NCI-H2081 treated with DMSO at 0.1 percent for 48 hours (cell line): ENCODE measurements around the gene RNF220.

ENCODE experiments used
- DNase-seq: peaks from one replicate; lab custom pipeline; 2025; lab: John Stamatoyannopoulos, UW

RNF220 gene

DNA sequence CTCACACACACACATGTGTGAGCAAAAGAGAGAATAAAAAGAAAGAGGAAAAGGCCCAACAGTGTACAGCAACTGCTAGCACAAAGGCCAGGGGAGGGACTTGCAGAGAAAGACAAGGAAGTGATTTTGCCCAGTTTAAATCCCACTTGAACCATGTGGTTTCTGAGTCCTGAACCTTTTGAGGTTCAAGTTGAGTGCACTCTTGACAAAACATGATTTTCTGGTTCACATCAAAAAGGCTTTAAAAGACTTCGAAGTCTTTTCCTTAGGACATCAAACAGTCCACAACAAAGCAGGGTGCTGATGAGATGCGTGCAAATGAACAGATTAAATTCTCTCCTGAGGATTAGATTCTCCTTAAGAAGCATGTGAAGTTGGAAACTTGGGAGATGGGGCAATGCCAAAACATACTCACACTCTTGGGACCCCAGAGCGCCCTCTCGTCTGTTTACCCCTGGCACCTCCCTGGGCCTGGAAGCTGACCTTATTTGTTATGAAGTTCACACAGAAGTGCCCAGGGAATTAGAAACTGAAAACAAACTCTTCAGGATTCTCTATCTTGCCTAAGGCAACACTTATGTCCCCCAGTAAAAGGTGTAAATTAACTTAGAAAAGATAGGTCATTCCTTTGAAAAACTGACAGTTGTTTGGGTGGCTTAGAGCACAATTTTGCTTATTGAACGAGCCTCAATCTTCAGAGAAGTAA lies 31.5 kb downstream of the RNF220 start:
- DNase-seq: no peak

DNA sequence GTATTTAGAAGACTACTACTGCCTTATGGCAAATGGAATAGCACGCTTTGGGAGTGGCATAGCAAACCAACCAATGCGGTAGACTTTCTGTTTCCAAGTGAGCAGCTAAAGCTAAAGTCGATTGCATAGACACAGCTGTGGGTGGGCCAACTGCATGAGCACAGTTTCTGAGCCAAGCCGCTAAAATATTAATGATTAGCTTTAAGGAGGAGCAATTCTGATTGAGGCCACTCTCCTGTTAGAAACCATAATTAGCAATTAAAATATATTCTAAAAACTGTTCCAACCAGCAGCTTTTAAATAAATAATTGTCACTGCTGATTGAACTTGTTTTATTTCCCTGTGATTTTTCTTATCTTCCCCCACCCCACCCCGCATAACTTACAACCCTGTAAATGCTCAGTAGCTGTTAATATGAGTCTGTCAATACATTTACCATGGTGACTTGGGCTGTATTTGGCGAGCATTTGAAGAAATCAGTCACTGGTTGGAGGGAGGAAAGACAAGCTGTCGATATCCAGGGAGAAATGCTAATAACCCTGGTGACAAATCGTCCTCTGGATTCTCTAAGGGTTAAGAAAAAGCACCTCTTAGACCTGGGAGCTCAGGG lies 32.2 kb downstream of the RNF220 start:
- DNase-seq: no peak

DNA sequence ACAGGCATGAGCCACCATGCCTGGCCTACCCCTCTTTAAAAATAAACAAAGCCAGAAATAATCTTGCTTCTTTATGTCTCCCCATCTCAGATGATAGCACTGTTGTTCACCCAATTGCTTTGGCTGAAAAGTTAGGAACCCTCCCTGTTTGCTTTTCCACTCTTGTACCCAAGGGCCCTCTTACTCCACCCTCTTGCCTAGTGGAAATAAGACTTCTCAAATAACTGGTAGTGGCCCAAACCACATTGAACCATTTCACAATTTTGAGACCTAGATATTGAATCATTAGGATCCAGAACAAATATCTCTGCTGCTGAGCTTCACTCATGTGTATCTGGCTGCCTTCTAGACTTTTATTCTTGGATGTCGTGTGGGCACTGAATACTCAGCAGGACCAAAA lies 37.7 kb downstream of the RNF220 start:
- DNase-seq: no peak

DNA sequence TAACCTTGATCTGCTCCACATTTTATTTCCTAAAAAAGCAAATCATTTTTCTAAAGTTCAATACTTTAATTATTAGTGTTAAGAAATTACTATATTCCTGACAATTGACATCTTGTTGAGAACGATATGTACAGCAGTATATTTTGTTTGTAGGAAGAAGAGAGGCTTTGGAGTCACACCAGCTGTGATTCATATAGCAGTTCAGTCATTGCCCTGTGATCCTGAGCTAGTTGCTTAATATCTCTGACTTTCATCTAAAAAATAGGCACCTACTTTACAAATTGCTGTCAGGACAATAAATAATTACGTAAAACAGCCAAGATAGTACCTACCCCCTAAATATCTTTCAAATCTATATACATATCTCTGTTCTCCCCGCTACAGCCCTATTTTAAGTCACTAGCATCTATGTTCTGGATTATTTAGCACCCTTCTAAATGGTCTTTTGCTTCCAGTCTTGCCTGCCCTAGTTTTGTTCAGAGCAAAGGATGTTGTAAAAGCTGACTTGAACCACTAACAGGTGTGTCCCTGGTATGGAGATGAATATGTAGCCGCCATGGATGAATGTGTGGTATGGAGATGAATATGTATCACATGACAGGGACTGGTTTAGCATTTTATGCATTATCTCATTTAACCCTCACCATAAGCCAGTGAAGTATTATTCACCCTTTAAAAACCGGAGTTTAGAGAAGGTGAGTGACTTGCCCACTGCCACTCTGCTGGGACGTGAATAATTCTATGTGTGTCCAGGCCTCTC lies 42.2 kb downstream of the RNF220 start:
- no peak for DNase-seq

DNA sequence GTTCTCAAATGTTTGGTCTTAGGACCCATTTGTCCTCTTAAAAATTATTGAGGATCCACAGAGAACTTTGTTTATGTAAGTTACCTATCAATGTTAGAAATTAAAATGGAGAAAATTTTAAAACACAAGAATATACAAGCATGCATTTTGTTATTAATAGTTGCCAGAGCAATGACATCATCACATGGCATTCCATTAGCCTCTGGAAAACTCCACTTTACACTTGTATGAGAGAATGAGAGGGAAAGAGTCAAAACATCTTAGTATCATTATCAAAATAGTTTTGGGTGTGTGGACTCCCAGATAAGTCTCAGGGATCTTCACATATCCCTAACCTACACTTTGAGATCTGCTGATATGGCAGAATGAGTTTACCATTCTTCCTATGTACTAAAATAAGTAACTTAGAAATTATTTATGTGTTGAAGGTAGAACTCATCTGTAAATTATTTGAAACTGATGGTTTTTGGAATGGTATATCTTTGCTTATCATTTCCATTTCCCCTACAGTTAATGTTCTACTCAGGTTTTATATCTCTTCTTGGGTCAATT lies 48.8 kb downstream of the RNF220 start:
- no peak for DNase-seq

DNA sequence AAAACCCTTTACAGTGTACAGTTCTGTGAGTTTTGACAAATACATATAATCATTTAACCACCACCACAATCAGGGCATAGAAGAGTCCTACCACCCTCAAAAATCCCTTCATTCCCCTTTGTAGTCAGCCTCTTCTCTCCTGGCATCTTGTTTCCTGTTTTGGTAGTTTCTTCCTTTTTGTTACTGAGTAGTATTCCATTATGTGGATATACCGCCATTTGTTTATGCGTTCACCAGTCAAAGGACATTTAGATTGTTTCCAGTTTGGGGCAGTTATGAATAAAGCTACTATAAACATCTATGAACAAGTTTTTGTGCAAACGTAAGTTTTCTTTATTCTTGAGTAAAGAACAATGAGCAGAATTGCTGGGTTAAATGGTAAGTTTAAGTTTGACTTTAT lies 49.6 kb downstream of the RNF220 start:
- no peak for DNase-seq

DNA sequence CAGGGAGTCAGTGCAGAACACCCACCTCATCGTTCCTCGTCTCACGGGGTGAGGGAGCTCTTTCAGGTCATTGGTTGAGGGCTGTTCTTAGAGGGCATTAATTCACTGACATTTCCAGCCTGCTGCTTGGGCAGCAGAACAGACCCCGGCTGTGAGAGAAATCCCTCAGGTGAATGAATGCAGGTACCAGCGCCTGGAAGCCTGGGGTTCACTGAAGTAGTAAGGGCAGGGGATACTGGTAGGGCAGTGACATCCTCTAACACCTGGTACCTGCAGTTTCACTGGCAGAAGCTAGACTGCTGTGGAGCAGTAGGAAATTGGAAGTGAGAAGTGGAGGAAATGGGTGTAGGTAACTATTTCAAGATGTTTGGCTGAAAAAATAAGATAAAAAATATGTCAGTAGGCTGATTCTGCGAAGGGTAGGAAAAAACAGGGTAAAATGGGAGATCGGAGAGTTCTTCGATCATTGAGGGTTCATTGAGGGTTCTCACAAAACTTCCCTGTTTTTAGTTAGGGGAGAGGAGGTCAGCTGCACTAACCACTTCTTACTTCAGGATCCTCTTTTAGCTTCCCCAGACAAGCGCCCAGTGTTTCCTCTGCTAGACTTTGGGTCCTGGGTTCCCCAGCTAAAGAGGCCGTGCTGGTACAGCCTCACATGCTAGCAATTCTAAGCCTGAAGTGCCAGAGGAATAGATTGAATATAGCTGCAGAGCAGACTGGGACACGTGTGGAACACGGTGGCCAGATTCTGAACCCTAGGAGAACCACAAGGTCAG lies 55.2 kb downstream of the RNF220 start:
- DNase-seq: no peak

DNA sequence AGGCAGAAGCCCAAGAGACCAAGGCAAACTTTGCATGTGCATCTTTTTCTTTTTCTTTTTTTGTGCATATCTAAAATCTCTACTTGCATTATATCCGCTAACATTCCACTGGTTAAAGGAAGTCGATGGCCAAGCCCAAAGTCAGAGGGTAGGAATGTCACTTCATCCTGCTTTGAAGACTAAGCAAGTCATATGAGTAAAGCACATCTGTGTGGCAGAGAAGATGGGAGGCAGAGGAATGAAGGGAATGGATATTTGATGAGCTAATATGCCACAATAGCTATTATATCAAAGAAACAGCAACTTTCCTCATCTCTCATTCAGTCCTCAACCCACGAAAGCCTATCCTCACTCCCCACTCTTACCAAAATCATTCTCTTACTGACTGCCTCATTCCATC lies 59.3 kb downstream of the RNF220 start:
- no peak for DNase-seq

DNA sequence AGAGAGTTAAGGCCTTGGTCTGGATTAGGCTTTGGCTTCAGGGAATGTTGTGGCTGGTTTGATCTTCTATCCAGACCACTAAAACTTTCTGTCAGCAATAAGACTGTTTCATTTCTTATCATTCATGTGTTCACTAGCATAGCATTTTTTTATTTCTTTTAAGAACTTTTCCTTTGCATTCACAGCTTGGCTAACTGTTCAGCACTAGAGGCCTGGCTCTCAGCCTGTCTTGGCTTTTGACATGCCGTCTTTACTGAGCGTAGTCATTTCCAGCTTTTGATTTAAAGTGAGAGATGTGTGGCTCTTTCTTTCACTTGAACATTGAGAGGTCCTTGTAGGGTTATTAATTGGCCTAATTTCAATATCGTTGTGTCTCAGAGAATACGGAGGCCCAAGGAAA lies 62.5 kb downstream of the RNF220 start:
- no peak for DNase-seq

DNA sequence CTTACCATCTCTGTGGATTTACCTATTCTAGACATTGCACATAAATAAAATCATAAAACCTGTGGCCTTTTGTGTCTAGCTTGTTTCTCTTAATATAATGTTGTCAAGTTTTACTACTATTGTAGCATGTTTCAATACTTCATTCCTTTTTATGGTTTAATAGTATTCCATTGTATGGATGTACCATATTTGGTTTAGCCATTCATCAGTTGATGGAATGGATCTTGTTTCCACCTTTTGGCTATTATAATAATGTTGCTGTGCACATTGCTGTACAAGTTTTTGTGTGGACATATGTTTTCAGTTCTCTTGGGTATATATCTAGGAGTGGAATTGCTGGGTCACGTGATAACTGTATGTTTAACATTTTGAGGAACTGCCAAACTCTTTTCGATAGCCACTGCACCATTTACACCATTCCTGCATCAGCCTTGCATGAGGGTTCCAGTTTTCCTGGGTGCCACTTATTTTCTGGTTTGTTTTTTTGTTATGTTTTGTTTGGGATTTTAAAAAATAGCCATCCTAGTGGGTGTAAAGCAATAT lies 66.9 kb downstream of the RNF220 start:
- DNase-seq: no peak

DNA sequence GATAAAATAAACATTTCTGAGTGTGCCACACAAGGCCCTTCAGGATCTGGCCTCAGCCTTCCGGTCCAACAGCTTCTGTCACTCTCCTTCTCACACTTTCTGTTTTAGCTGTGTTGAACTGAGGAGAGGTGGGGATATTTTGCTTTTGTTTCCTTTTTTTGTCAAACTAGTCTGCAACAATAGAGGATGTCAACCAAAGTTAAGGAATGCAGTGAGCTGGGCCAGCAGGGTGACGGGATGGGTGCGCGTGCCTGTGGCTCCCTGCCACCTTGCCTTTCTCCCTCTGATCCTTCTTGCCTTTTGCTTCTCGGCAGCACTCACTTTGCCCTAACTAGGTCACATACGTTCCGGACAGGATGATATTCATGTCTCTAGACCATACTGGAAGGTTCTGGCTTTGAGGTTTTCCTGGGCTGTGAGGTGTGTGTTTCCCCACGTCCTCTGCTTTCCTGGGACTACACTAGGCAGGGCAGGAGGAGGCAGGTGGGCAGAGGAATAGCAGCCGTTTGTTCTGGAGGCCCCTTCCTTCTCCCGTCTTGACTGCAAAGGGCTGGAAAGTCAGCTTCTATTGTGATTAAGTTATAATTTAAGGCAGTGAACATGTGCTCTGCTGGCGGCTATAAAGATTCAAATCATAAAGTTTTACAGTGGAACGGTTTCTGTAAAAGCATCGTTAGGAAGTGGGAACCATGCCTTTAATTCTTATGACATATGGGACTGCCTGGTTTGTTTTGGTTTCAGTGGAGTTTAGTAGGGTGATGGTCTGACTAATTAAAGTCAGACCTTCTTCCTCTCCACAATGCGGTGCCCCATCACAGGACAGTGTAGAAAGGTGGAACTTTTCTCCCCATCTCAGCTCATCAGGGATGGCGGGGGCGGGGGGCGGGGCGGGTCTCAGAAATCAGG lies 67.8 kb downstream of the RNF220 start:
- DNase-seq: no peak

DNA sequence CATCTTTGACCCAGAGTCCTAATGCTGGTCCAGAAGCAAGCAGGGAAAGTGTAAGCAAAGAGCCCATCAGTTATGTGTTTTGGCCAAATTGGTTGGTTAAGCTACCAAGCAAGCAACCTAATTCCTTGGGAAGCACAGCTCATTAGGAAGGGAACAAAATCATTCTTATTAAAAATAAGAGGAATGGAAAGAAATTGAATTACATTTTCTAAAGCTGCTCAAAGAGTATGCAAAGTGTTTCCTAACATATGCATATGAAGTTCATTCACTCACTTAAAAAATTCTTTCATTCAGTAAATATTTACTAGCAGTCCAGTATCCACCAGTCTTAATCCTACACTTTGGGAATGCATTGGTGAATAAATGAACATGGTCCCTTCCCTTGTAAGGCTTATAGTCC lies 71.8 kb downstream of the RNF220 start:
- no peak for DNase-seq

DNA sequence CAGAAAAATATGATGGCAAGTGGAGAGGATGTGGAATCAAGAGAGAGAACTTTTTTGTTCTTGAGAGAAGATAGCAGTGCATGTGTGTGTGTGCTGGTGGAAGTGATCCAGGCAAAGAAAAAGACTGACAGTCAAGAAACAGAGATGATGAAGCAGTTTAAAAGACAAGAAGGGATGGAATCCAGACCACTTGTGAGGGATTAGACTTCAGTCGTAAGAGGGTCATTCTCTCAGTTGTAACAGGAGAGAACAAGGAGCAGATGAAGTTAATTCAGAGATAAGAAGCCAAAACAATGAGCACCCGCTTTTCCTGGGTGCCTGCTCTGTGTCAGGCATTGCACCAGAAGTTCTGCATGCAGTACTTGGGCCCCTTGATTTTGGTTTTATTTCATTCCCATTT lies 76.6 kb downstream of the RNF220 start:
- no peak for DNase-seq

DNA sequence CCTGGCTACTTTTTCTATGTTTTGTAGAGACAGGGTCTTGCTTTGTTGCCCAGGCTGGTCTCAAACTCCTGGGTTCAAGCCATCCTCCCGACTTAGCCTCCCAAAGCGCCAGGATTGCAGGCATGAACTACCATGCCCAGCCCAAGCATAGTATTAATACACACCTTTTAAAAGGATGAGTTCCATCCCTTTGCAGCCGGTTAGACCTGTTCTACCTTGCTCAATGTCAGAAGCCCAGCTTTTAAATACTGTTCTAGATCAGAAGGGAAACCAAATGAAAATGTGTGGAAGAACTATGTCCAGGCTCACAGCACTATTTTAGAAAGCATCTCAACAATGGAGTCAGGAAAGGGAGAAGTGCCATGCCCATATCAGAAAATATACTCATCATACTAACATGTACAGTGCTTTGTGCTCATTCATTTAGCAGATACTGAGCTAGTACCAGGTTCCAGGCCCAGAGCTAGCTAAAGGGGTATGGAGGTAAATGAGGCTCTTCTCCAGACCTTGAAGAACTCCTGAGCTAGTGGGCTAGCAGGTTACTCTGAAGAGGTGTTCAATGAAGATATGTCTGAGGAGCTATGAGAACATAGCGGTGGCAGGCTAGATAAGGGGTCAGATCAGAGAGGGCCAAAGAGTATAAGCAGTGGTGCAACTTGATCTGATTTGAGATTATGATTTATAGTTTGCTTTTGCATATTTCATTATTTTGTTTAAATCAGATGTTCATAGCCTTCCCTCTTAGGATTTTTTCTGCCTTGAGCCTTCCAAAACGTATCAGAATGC lies 78.2 kb downstream of the RNF220 start:
- DNase-seq: no peak

DNA sequence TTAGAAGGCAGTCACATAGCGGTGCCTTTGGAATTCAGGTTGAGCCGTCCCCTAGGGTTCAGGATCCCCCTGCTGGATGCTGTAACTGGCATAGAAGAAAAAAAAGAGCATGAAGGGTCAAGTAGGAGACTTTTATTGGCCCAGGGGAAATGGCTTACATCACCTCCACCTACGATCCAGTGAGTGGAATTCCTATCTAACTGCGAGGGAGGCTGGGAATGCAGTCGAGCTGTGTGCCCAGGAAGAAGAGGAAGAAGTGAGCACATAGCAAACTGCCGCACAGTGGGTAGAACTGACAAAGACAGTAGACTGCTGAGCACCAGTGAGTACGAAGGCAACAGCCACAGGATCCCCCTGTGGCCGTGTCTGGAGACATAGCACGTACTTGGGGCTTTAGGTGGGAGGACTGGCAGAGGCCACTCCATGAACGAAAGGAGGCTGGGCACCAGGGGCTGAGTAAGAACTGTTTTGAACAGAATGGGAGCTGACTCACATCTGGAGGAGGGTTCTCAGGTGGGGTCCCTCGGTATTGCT lies 79.2 kb downstream of the RNF220 start:
- DNase-seq: no peak

DNA sequence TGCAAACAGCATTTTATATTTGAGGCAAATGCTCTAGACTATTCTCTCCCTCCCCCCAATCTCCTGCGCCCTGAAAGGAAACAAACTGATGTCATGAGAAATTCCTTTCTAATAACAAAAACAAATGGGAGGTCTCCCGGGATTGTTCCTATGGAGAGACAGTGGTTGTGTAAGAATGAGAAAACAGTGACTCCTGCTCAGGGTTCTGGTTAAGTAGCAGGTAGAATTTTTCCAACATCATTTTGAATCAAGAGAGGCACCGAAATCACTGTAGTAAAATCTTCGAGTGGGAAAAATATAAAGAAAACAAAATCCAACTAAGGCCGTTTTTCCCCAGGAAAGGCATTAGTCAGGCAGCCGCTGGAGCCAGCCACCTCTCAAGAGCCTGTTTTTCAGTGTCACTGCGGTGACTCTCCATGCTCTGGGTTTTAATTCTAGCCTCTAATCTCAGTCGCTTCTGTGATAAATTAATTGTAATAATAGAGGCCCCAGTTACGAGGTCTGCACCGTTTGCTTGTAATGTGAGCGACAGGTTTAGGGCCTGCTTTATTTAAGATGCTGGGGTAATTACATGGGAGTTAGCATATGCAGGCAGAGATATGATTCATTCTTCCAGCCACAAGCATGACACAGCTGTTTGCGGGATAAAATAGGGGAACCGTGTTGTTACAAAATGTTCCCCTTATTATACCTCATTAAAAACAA lies 80.3 kb downstream of the RNF220 start:
- DNase-seq: peak; percentile 63

DNA sequence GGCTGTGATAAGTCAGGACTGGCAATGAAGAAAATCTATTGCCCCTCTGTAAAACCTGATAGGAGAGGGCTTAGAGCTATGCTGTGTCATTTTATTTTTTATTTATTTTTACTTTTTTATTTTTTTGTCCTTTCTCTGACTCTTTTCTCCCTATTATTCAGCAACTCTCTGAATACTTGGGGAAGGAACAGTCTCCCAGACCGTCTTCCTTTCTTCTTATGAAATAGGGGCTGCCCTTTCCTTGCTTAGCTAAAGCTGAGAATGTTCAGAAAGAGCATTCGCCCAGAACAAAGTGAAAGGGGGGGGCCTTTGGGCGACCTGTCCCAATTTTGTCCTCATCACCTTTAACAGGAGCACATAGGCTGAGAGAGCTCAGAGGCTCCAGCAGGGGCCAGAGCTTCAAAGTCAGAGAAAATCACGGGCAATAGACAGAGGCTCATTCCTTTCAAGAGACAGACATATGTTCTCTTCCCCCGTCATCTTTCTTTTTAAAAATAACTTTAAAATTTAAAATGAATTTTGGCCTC lies 80.9 kb downstream of the RNF220 start:
- DNase-seq: no peak

DNA sequence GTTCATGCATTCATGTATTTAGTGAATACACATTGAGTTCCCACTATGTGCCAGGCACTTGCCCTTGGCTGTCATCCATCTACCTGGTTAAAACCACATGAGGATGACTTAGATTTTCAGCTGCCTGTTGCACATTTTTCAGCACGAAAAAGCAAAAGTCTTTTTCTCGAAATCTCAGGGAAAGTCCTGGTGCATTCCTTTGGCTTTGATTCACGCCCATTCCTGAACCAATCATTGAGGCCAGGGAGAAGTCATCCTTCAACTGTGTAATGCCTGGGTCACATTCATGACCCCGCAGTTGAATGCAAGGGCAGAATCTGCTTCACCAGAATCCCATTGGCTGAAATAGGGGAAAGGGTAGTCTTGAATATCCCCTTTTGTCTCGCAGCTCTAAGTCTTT lies 84.4 kb downstream of the RNF220 start:
- no peak for DNase-seq
